ENCODE measurements around the gene HOXC6. TPM values are rescaled to one million over a fixed set of nuclear protein-coding genes. Genes with fewer than 3 reads are reported as not detected.

The HOXC6 gene
- total RNA-seq, 4 donors from 2014 or later, result 0.21 to 1.1 (median 0.30) TPM; not detected in 1

- Histone ChIP-seq H3K27ac (no peak overlapping the region), H3K27me3 (peaks cover 9 to 100% (median 64%) of the 10 kb centered on the region in 4 donors), H3K4me3 (no peak overlapping the region), H3K36me3 (no peaks in the 10 kb centered on the region), H3K4me1 (peaks cover 12 to 39% (median 26%) of the 10 kb centered on the region in 3 donors), H3K9me3 (no peaks in the 10 kb centered on the region)
- 27% methylated on average over 13 to 20 of the region's 20 CpGs for WGBS, 2 donors
- intact Hi-C loops (cut with DNase I), result no loop called here
- TF ChIP-seq POLR2A (IDR thresholded peaks at IDR 0.05), result no peak
- no peak for TF ChIP-seq CTCF (IDR thresholded peaks at IDR 0.05)
- no peak for DNase-seq
Measured at GRCh38 chr12:54004063-54004840, 24.0 kb upstream of the HOXC6 start.

GRCh38 chr12:54004841-54005530 is 23.3 kb upstream of the HOXC6 start:
- TF ChIP-seq POLR2A (IDR thresholded peaks at IDR 0.05), result no peak
- no peak for TF ChIP-seq CTCF (IDR thresholded peaks at IDR 0.05)
- H3K36me3 ChIP-seq, result no peaks in the 10 kb centered on the region
- intact Hi-C loops (cut with DNase I), result loop anchor here (5.0 kb wide), 1 partner anchor 197 kb away; no protein-coding TSS in a partner anchor
- DNase-seq, result no peak
- 32 to 34% methylated on average over 15 to 21 of the region's 31 CpGs for whole genome bisulfite sequencing, 2 donors
- no peak overlapping the region for H3K27ac ChIP-seq
- H3K27me3 ChIP-seq, result peaks cover 9 to 100% (median 65%) of the 10 kb centered on the region in 4 donors
- no peaks in the 10 kb centered on the region for H3K9me3 ChIP-seq
- peaks cover 16 to 37% (median 25%) of the 10 kb centered on the region in 3 donors for H3K4me1 ChIP-seq
- no peak overlapping the region for H3K4me3 ChIP-seq

GRCh38 chr12:54005531-54005852 is 22.7 kb upstream of the HOXC6 start:
- TF ChIP-seq POLR2A (IDR thresholded peaks at IDR 0.05) (no peak), CTCF (IDR thresholded peaks at IDR 0.05) (no peak)
- H3K27ac ChIP-seq, result no peak overlapping the region
- no peaks in the 10 kb centered on the region for H3K9me3 ChIP-seq
- no peak for DNase-seq
- peaks cover 12 to 32% (median 22%) of the 10 kb centered on the region in 3 donors for H3K4me1 ChIP-seq
- peaks cover 7 to 100% (median 63%) of the 10 kb centered on the region in 4 donors for H3K27me3 ChIP-seq
- intact Hi-C loops (cut with DNase I), result loop anchor here (5.0 kb wide), 1 partner anchor 197 kb away; no protein-coding TSS in a partner anchor
- WGBS, 2 donors, result 4 to 14% methylated on average over 20 to 26 of the region's 26 CpGs
- no peaks in the 10 kb centered on the region for H3K36me3 ChIP-seq
- no peak overlapping the region for H3K4me3 ChIP-seq

- peak; percentile 22 for DNase-seq
- H3K27ac ChIP-seq, result no peak overlapping the region
- whole genome bisulfite sequencing, 2 donors, result 7 to 20% methylated on average over 19 to 28 of the region's 39 CpGs
- no peak for TF ChIP-seq POLR2A (IDR thresholded peaks at IDR 0.05)
- peak; percentile 78 to 97 (median 94) for TF ChIP-seq CTCF (IDR thresholded peaks at IDR 0.05)
- H3K27me3 ChIP-seq, result peaks cover 5 to 100% (median 60%) of the 10 kb centered on the region in 4 donors
- H3K4me1 ChIP-seq, result peaks cover 8 to 30% (median 17%) of the 10 kb centered on the region in 3 donors
- no peaks in the 10 kb centered on the region for H3K9me3 ChIP-seq
- H3K4me3 ChIP-seq, result peak overlapping the region in 3 of 4 donors; percentile 20 to 53 (median 30)
- H3K36me3 ChIP-seq, result no peaks in the 10 kb centered on the region
- intact Hi-C loops (cut with DNase I), result loop anchor here (5.0 kb wide), 1 partner anchor 196 kb away; no protein-coding TSS in a partner anchor
Measured at GRCh38 chr12:54005853-54006558, 22.2 kb upstream of the HOXC6 start.

Measured in esophagus squamous epithelium (tissue), 5 donors.